ENCODE results near the gene DCC.

GRCh38 chr18:52322307-52322706 lies 17.7 kb upstream of the DCC start:
- TF ChIP-seq CTCF (IDR thresholded peaks at IDR 0.05) = no peak
- no peak for TF ChIP-seq POLR2A (IDR thresholded peaks at IDR 0.05)
